Suprapubic skin (tissue), 4 donors: ENCODE measurements around the gene CD19.
"Not testable (repeated sequence)": the region's sequence is repeated elsewhere in the genome, so short reads cannot be mapped to it uniquely, and the experiment has no call there.

Source experiments
- EP300 ChIP-seq: sonication (generic); formaldehyde crosslinking; IDR thresholded peaks from one replicate; pipeline ENCODE4 v1.6.1; 2017; ENCODE audit warnings: antibody characterized with exemption
- POLR2A ChIP-seq, 2 donors: fragments of 450-650 bp; IDR thresholded peaks; one replicate each; pipeline ENCODE4 v1.6.1; 2017; ENCODE audit warnings: antibody characterized with exemption in 2 of 2, mild to moderate bottlenecking in 2 of 2, moderate library complexity in 2 of 2
- POLR2AphosphoS5 ChIP-seq, 3 donors: sonication (generic); formaldehyde crosslinking; IDR thresholded peaks; one replicate each; pipeline ENCODE4 v1.6.1; 2017; ENCODE audit warnings: antibody characterized with exemption in 3 of 3
- TF ChIP-seq, protein P1 (sequence below), 2 donors: fragments of 200-600 bp in 1 of 2; fragments of 450-650 bp in 1 of 2; sonication (generic) in 1 of 2; IDR thresholded peaks; one replicate each; pipeline ENCODE4 v1.5.1; 2016 to 2019; ENCODE audit warnings: antibody characterized with exemption in 2 of 2, mild to moderate bottlenecking in 1 of 2, moderate library complexity in 1 of 2

DNA sequence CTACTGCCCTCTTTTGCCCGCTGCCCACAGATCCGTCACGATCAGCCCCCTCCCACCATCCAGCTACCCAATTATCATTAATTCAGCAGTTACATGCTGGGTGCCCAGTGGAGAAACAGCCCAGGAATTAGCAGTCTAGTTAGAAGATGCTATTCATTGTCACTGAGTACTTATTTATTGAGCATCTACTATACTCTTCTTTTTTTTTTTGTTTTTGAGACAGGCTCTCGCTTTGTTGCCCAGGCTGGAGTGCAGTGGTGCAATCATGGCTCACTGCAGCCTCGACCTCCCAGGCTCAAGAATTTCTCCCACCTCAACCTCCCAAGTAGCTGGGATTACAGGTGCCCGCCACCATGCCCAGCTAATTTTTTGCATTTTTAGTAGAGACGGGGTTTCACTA lies 8.1 kb downstream of the CD19 start:
- TF ChIP-seq, protein P1, sequence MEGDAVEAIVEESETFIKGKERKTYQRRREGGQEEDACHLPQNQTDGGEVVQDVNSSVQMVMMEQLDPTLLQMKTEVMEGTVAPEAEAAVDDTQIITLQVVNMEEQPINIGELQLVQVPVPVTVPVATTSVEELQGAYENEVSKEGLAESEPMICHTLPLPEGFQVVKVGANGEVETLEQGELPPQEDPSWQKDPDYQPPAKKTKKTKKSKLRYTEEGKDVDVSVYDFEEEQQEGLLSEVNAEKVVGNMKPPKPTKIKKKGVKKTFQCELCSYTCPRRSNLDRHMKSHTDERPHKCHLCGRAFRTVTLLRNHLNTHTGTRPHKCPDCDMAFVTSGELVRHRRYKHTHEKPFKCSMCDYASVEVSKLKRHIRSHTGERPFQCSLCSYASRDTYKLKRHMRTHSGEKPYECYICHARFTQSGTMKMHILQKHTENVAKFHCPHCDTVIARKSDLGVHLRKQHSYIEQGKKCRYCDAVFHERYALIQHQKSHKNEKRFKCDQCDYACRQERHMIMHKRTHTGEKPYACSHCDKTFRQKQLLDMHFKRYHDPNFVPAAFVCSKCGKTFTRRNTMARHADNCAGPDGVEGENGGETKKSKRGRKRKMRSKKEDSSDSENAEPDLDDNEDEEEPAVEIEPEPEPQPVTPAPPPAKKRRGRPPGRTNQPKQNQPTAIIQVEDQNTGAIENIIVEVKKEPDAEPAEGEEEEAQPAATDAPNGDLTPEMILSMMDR (IDR thresholded peaks at IDR 0.05): not testable (repeated sequence)
- not testable (repeated sequence) for TF ChIP-seq POLR2AphosphoS5 (IDR thresholded peaks at IDR 0.05); POLR2A (IDR thresholded peaks at IDR 0.05); EP300
